Measurements from ENCODE around the gene ADGRG1.

Gene ADGRG1

DNA sequence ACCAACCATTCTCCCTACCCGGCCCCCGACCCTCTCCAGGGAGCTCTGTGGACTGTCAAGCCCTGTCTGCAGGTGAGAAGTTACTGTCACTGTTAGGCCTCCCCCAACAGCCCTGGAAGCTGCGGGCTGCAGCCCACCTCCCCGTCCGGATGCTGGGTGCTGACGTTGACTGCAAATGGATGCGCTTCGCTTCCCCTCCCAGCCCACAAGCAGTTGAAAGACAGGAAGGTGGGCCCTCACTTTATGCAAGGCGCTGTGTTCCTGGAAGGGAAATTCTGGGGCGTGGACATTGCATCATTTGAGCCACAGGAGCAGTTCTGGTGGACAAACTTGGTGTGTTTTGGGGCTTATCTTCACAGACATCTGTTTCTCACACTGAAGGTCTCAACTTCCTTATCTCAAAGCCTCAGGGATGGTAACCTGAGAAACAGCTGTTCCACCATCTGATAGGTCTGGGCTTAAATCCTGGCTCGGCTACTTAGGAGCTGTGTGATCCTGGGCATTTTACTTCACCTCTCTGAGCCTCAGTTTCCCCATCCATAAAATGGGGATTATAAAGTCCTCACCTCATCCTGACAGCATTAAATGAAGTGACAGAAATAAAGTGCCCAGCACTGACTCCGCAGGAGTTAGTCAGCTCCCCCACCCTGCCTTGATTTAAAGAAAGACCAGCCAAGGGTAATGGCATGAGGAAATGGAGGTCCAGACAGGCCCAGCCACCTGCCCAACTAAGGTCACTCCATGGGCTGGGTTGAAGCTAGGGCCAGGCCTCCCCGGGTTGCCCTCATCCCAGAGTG, 61.5 kb downstream of the ADGRG1 start:
- TF ChIP-seq, protein P1, sequence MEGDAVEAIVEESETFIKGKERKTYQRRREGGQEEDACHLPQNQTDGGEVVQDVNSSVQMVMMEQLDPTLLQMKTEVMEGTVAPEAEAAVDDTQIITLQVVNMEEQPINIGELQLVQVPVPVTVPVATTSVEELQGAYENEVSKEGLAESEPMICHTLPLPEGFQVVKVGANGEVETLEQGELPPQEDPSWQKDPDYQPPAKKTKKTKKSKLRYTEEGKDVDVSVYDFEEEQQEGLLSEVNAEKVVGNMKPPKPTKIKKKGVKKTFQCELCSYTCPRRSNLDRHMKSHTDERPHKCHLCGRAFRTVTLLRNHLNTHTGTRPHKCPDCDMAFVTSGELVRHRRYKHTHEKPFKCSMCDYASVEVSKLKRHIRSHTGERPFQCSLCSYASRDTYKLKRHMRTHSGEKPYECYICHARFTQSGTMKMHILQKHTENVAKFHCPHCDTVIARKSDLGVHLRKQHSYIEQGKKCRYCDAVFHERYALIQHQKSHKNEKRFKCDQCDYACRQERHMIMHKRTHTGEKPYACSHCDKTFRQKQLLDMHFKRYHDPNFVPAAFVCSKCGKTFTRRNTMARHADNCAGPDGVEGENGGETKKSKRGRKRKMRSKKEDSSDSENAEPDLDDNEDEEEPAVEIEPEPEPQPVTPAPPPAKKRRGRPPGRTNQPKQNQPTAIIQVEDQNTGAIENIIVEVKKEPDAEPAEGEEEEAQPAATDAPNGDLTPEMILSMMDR (IDR thresholded peaks at IDR 0.05; ENCODE audit: low read depth, low read length) = no peak
- H3K4me1 ChIP-seq = no peaks in the 10 kb centered on the region
- no peaks in the 10 kb centered on the region for H3K27me3 ChIP-seq
- H3K36me3 ChIP-seq = no peaks in the 10 kb centered on the region
- DNase-seq = no peak
- no peak overlapping the region for H3K4me3 ChIP-seq (ENCODE audit: low read depth, low read length)
- no peaks in the 10 kb centered on the region for H3K9me3 ChIP-seq

DNA sequence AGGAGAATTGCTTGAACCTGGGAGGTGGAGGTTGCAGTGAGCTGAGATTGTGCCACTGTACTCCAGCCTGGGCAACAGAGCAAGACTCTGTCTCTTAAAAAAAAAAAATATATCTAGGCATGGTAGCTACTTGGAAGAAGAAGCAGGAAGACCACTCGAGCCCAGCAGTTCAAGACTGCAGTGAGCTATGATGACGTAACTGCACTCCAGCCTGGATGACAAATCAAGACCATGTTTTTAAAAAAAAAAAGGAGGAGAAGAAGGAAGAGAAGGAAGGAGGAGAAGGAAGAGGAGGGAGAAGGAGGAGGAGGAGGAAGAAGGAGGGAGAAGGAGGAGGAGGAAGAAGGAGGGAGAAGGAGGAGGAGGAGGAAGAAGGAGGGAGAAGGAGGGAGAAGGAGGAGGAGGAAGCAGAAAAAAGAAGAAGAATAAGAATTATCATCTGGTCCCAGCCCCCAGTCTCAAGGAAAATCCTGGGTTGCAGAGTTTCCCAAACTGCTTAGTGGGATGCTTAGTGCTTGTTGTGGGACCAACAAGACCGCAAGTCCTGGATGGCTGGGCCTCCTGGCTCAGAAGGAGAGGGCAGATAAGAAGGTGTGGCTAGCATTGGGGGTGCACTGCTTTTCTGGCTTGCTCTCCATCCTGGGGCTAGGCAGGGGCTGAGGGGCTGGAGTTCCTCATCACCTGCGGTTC, 62.5 kb downstream of the ADGRG1 start:
- Histone ChIP-seq H3K27me3 (no peaks in the 10 kb centered on the region), H3K4me1 (no peaks in the 10 kb centered on the region), H3K4me3 (ENCODE audit: low read depth, low read length) (no peak overlapping the region), H3K9me3 (no peaks in the 10 kb centered on the region), H3K36me3 (no peaks in the 10 kb centered on the region)
- TF ChIP-seq, protein P1 (IDR thresholded peaks at IDR 0.05; ENCODE audit: low read depth, low read length) = no peak
- DNase-seq = no peak

DNA sequence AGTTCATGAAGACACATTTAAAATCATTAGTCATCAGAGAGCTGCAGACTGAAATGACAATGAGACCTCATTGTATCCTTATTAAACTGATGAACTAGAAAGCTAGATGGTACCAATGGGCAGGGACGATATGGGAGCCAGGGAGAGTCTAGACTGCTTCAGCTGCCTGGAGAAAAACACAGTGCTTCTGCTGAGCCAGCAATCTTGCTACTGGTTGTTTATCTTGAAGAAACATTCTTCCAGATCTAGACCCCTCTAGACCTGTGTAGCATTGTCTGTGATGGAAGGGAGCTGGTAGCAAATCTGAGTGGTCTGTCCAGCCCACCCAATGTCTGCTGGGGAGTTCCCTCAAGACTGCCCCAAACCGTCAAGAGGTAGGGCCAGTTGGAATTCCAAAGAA, 64.2 kb downstream of the ADGRG1 start:
- H3K4me3 ChIP-seq (ENCODE audit: low read depth, low read length) = no peak overlapping the region
- H3K4me1 ChIP-seq = no peaks in the 10 kb centered on the region
- TF ChIP-seq, protein P1 (IDR thresholded peaks at IDR 0.05; ENCODE audit: low read depth, low read length) = no peak
- H3K9me3 ChIP-seq = no peaks in the 10 kb centered on the region
- no peaks in the 10 kb centered on the region for H3K27me3 ChIP-seq
- DNase-seq = no peak
- no peaks in the 10 kb centered on the region for H3K36me3 ChIP-seq

DNA sequence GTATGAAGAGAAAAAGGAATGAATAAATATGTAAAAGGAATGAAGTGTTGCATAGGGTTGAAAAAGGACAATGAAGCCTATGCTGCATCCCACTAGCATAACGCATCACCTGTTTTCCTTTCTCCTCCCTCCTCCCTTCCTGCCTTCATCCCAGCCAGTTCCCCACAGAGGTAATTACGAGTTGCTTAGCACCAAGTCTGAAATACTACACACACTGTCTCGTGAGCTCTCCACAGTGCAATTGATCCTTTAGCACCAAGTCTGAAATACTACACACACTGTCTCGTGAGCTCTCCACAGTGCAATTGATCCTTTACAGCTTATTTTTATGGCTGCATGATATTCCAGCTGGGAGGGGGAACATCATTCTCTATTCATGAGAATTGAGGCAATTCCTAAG, 65.1 kb downstream of the ADGRG1 start:
- no peaks in the 10 kb centered on the region for H3K27me3 ChIP-seq
- H3K4me1 ChIP-seq = no peaks in the 10 kb centered on the region
- no peaks in the 10 kb centered on the region for H3K9me3 ChIP-seq
- DNase-seq = no peak
- H3K36me3 ChIP-seq = no peaks in the 10 kb centered on the region
- TF ChIP-seq, protein P1 (IDR thresholded peaks at IDR 0.05; ENCODE audit: low read depth, low read length) = no peak
- no peak overlapping the region for H3K4me3 ChIP-seq (ENCODE audit: low read depth, low read length)

DNA sequence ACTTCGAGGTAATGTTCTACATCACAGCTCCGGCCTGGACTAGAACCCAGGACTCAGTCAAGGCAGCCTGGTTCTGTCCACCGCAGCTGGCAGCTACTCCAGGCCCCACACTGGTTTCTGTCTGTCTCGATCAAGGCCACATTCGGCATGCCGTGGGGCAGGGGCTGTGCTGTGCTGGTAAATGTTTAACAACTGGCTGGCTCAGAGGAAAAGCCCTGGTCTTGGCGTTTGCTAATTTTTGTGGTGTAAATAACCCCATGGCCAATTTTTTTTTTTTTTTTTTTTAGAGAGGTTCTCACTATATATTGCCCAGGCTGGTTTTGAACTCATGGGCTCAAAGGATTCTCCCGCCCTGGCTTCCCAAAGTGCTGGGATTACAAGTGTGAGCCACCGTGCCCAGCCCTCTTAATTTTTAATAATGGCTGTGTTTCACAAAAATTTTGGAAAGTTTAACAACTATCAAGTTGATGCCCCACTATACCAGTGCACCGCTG, 65.8 kb downstream of the ADGRG1 start:
- H3K9me3 ChIP-seq = no peaks in the 10 kb centered on the region
- no peaks in the 10 kb centered on the region for H3K4me1 ChIP-seq
- TF ChIP-seq, protein P1 (IDR thresholded peaks at IDR 0.05; ENCODE audit: low read depth, low read length) = no peak
- no peaks in the 10 kb centered on the region for H3K36me3 ChIP-seq
- DNase-seq = no peak
- H3K27me3 ChIP-seq = no peaks in the 10 kb centered on the region
- no peak overlapping the region for H3K4me3 ChIP-seq (ENCODE audit: low read depth, low read length)
